Hepatocyte (in vitro differentiated cells): ENCODE data around the gene CENPA.

Source experiments
- EZH2 ChIP-seq: fragments of 200-600 bp; sonication (generic); IDR thresholded peaks from 2 replicates; pipeline ENCODE4 v1.6.1; 2016; ENCODE audit warnings: antibody characterized with exemption, mild to moderate bottlenecking, borderline replicate concordance
- EZH2phosphoT487 ChIP-seq: fragments of 200-600 bp; sonication (generic); IDR thresholded peaks from one replicate; pipeline ENCODE4 v1.6.1; 2018; ENCODE audit warnings: antibody characterized with exemption, mild to moderate bottlenecking, low read depth, moderate library complexity; ENCODE audit not compliant: unreplicated experiment, severe bottlenecking
- TF ChIP-seq, protein P1 (sequence below): fragments of 200-600 bp; sonication (generic); IDR thresholded peaks from 2 replicates; pipeline ENCODE4 v1.5.1; 2016; ENCODE audit warnings: antibody characterized with exemption, mild to moderate bottlenecking; ENCODE audit not compliant: poor library complexity

DNA sequence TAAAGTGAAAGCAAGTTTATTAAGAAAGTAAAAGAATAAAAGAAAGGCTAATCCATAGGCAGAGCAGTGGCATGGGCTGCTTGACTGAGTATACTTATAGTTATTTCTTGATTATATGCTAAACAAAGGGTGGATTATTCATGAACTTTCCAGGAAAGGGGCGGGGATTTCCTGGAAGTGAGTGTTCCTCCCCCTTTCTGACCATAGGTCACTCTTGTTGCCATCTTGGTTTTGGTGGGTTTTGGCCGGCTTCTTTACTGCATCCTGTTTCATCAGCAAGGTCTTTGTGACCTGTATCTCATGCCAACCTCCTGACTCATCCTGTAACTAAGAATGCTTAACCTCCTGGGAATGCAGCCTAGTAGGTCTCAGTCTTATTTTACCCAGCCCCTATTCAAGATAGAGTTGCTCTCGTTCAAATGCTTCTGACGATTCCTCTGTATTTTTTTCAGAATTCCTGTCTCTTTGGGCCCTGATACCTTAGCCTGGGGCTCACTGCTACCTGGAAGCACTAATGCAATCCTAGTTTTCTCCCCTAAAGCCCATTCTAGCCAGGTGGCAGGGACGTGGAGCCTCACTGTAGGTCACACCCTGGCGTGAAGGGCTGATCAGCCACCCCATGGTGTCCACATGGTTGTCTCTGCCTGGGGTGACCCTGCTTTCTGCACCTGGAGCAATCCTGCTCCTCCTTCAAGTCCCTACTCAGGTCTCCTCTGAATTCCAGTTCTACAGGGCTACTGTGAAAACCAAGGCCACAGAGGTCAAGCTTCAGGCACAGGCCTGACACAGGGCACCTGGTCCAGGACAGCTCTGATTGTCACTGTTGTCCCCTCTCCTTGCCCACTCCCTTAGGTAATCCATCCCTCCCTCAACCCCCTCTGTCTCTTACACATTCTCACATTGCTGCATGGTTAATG, 27.7 kb upstream of the CENPA start:
- TF ChIP-seq, protein P1, sequence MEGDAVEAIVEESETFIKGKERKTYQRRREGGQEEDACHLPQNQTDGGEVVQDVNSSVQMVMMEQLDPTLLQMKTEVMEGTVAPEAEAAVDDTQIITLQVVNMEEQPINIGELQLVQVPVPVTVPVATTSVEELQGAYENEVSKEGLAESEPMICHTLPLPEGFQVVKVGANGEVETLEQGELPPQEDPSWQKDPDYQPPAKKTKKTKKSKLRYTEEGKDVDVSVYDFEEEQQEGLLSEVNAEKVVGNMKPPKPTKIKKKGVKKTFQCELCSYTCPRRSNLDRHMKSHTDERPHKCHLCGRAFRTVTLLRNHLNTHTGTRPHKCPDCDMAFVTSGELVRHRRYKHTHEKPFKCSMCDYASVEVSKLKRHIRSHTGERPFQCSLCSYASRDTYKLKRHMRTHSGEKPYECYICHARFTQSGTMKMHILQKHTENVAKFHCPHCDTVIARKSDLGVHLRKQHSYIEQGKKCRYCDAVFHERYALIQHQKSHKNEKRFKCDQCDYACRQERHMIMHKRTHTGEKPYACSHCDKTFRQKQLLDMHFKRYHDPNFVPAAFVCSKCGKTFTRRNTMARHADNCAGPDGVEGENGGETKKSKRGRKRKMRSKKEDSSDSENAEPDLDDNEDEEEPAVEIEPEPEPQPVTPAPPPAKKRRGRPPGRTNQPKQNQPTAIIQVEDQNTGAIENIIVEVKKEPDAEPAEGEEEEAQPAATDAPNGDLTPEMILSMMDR = no peak
- TF ChIP-seq EZH2 (no peak), EZH2phosphoT487 (no peak)
